HEK293 (cell line): ENCODE results near the gene GOLGA5.

Source experiments
- CTCF ChIA-PET: fragments of 350-600 bp; formaldehyde crosslinking; extraction: SDS; loops from one replicate; lab custom pipeline; 2021; ENCODE audit warnings: antibody characterized with exemption; lab: Yijun Ruan, JAX
- POLR2A ChIA-PET: fragments of 300-600 bp; formaldehyde crosslinking; extraction: SDS; loops from one replicate; lab custom pipeline; 2020; ENCODE audit warnings: antibody characterized with exemption, inconsistent platforms; lab: Yijun Ruan, JAX
- H3K27ac ChIP-seq: fragments of 200-500 bp; sonication (Bioruptor generic); 2 replicates; pipeline ENCODE4 v1.5.1; 2014; ENCODE audit warnings: low read depth, low read length, control low read depth, inconsistent platforms; ENCODE audit errors: extremely low read depth
- H3K36me3 ChIP-seq, 2 experiments: fragments of 200-500 bp in 1 of 2; sonication (Bioruptor generic) in 1 of 2; 1 replicate in 1 of 2; 2 replicates in 1 of 2; pipeline ENCODE4 v1.5.1; 2014 to 2017; ENCODE audit warnings: inconsistent platforms in 2 of 2, low read length in 2 of 2; ENCODE audit not compliant: control insufficient read depth in 2 of 2, insufficient read depth in 1 of 2
- H3K4me1 ChIP-seq: fragments of 200-500 bp; sonication (Bioruptor generic); 2 replicates; pipeline ENCODE4 v1.5.1; 2014; ENCODE audit warnings: mild to moderate bottlenecking, low read length, inconsistent platforms; ENCODE audit not compliant: control insufficient read depth, insufficient read depth
- H3K4me3 ChIP-seq: 2 replicates; pipeline ENCODE4 v1.5.1; 2011; ENCODE audit warnings: low read depth, mild to moderate bottlenecking, control low read depth, low read length, moderate library complexity
- H3K9me3 ChIP-seq: fragments of 200-500 bp; sonication (Bioruptor generic); 2 replicates; pipeline ENCODE4 v1.5.1; 2014; ENCODE audit warnings: low read depth, low read length, inconsistent platforms; ENCODE audit not compliant: control insufficient read depth, insufficient read depth
- AEBP2 ChIP-seq: fragments of 450-650 bp; formaldehyde crosslinking; IDR thresholded peaks from 2 replicates; pipeline ENCODE4 v1.5.1; 2016; ENCODE audit warnings: missing biosample characterization, missing genetic modification characterization, borderline replicate concordance
- BCL11A ChIP-seq: fragments of 450-650 bp; formaldehyde crosslinking; IDR thresholded peaks from 2 replicates; pipeline ENCODE4 v1.5.1; 2016; ENCODE audit warnings: low read depth, missing biosample characterization, missing genetic modification characterization
- GLIS1 ChIP-seq: fragments of 450-650 bp; formaldehyde crosslinking; IDR thresholded peaks from 2 replicates; pipeline ENCODE4 v1.5.1; 2016; ENCODE audit warnings: missing biosample characterization, missing genetic modification characterization
- MZF1 ChIP-seq: fragments of 450-650 bp; formaldehyde crosslinking; IDR thresholded peaks from 2 replicates; pipeline ENCODE4 v1.5.1; 2017; ENCODE audit warnings: missing biosample characterization, missing genetic modification characterization, borderline replicate concordance
- RBAK ChIP-seq: fragments of 450-650 bp; formaldehyde crosslinking; IDR thresholded peaks from 2 replicates; pipeline ENCODE4 v1.5.1; 2016; ENCODE audit warnings: missing biosample characterization, missing genetic modification characterization
- SP3 ChIP-seq: fragments of 450-650 bp; formaldehyde crosslinking; IDR thresholded peaks from 2 replicates; pipeline ENCODE4 v1.5.1; 2016; ENCODE audit warnings: missing biosample characterization, missing genetic modification characterization
- YY2 ChIP-seq: fragments of 450-650 bp; formaldehyde crosslinking; IDR thresholded peaks from 2 replicates; pipeline ENCODE4 v1.5.1; 2016; ENCODE audit warnings: missing biosample characterization, missing genetic modification characterization
- ZNF133 ChIP-seq: fragments of 450-650 bp; formaldehyde crosslinking; IDR thresholded peaks from 2 replicates; pipeline ENCODE4 v1.5.1; 2016; ENCODE audit warnings: missing biosample characterization, missing genetic modification characterization
- ZNF211 ChIP-seq: fragments of 450-650 bp; formaldehyde crosslinking; IDR thresholded peaks from 2 replicates; pipeline ENCODE4 v1.5.1; 2016; ENCODE audit warnings: low read depth, missing biosample characterization, missing genetic modification characterization
- ZNF26 ChIP-seq: fragments of 450-650 bp; formaldehyde crosslinking; IDR thresholded peaks from 2 replicates; pipeline ENCODE4 v1.5.1; 2016; ENCODE audit warnings: missing biosample characterization, missing genetic modification characterization
- ZNF391 ChIP-seq: fragments of 450-650 bp; formaldehyde crosslinking; IDR thresholded peaks from 2 replicates; pipeline ENCODE4 v1.5.1; 2016; ENCODE audit warnings: low read depth, missing biosample characterization, missing genetic modification characterization, borderline replicate concordance
- ZNF48 ChIP-seq: fragments of 450-650 bp; formaldehyde crosslinking; IDR thresholded peaks from 2 replicates; pipeline ENCODE4 v1.5.1; 2016; ENCODE audit warnings: missing biosample characterization, missing genetic modification characterization
- ZNF530 ChIP-seq: fragments of 450-650 bp; formaldehyde crosslinking; IDR thresholded peaks from 2 replicates; pipeline ENCODE4 v1.5.1; 2016; ENCODE audit warnings: low read depth, missing biosample characterization, missing genetic modification characterization
- ZNF558 ChIP-seq: fragments of 450-650 bp; formaldehyde crosslinking; IDR thresholded peaks from 2 replicates; pipeline ENCODE4 v1.5.1; 2016; ENCODE audit warnings: missing biosample characterization, missing genetic modification characterization
- ZNF561 ChIP-seq: fragments of 450-650 bp; IDR thresholded peaks from 2 replicates; pipeline ENCODE4 v1.5.1; 2018; ENCODE audit warnings: missing biosample characterization, missing genetic modification characterization, borderline replicate concordance
- ZNF654 ChIP-seq: fragments of 450-650 bp; formaldehyde crosslinking; IDR thresholded peaks from 2 replicates; pipeline ENCODE4 v1.5.1; 2016; ENCODE audit warnings: low read depth, missing biosample characterization, missing genetic modification characterization
- ZNF747 ChIP-seq: fragments of 450-650 bp; formaldehyde crosslinking; IDR thresholded peaks from 2 replicates; pipeline ENCODE4 v1.5.1; 2016; ENCODE audit warnings: missing biosample characterization, missing genetic modification characterization
- ZNF776 ChIP-seq: fragments of 450-650 bp; formaldehyde crosslinking; IDR thresholded peaks from 2 replicates; pipeline ENCODE4 v1.5.0; 2017; ENCODE audit warnings: missing biosample characterization, missing genetic modification characterization, borderline replicate concordance
- ZNF792 ChIP-seq: fragments of 450-650 bp; formaldehyde crosslinking; IDR thresholded peaks from 2 replicates; pipeline ENCODE4 v1.5.1; 2016; ENCODE audit warnings: missing biosample characterization, missing genetic modification characterization
- ZSCAN23 ChIP-seq: fragments of 450-650 bp; formaldehyde crosslinking; IDR thresholded peaks from 2 replicates; pipeline ENCODE4 v1.5.1; 2016; ENCODE audit warnings: missing biosample characterization, missing genetic modification characterization
- ZSCAN4 ChIP-seq: fragments of 450-650 bp; formaldehyde crosslinking; IDR thresholded peaks from 2 replicates; pipeline ENCODE4 v1.5.1; 2017; ENCODE audit warnings: missing biosample characterization, missing genetic modification characterization
- TF ChIP-seq, protein P1 (sequence below): fragments of 450-650 bp; formaldehyde crosslinking; IDR thresholded peaks from 2 replicates; pipeline ENCODE4 v1.5.1; 2016; ENCODE audit warnings: missing biosample characterization, missing genetic modification characterization
- TF ChIP-seq, protein P2 (sequence below): fragments of 450-650 bp; formaldehyde crosslinking; IDR thresholded peaks from 2 replicates; pipeline ENCODE4 v1.5.1; 2017; ENCODE audit warnings: missing biosample characterization, missing genetic modification characterization

GOLGA5 gene

GRCh38 chr14:92880851-92881250 is 86.7 kb downstream of the GOLGA5 start:
- H3K4me3 ChIP-seq: no peak overlapping the region
- no peak overlapping the region for H3K27ac ChIP-seq
- no peak for TF ChIP-seq ZNF530 (tag by site-specific recombination)
- TF ChIP-seq, protein P1, sequence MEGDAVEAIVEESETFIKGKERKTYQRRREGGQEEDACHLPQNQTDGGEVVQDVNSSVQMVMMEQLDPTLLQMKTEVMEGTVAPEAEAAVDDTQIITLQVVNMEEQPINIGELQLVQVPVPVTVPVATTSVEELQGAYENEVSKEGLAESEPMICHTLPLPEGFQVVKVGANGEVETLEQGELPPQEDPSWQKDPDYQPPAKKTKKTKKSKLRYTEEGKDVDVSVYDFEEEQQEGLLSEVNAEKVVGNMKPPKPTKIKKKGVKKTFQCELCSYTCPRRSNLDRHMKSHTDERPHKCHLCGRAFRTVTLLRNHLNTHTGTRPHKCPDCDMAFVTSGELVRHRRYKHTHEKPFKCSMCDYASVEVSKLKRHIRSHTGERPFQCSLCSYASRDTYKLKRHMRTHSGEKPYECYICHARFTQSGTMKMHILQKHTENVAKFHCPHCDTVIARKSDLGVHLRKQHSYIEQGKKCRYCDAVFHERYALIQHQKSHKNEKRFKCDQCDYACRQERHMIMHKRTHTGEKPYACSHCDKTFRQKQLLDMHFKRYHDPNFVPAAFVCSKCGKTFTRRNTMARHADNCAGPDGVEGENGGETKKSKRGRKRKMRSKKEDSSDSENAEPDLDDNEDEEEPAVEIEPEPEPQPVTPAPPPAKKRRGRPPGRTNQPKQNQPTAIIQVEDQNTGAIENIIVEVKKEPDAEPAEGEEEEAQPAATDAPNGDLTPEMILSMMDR (tag by site-specific recombination): peak; percentile 31; the same call in 1 of the 2 replicates
- peak; percentile 38 for TF ChIP-seq ZNF654 (tag by site-specific recombination)
- ChIA-PET POLR2A (no interaction called here), CTCF (interaction anchor here (0.6 to 1.2 kb wide), 6 partner anchors 11 to 326 kb away, joined by 3 to 5 read pairs (median 4); partner anchors contain the start of genes GON7 and UBR7)
- no peaks in the 10 kb centered on the region for H3K36me3 ChIP-seq
- H3K9me3 ChIP-seq: no peaks in the 10 kb centered on the region
- H3K4me1 ChIP-seq: no peaks in the 10 kb centered on the region

DNA sequence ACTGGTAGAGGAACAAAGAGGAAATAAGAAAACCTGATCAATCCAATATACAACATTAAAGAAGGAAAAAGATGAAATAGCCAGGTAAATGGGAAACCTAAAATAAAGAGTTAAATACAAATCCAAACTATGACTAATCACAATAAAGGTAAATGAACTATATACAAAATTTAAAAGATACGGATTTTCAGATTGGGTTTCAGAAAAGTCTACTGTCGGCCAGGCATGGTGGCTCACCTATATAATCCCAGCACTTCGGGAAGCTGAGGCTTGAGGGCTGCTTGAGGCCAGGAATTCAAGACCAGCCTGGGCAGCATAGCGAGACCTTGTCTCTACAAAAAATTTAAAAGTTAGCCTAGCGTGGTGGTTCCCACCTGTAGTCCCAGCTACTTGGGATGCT is 89.0 kb downstream of the GOLGA5 start:
- Histone ChIP-seq H3K4me3 (no peak overlapping the region), H3K4me1 (no peaks in the 10 kb centered on the region), H3K36me3 (no peaks in the 10 kb centered on the region), H3K27ac (no peak overlapping the region), H3K9me3 (no peaks in the 10 kb centered on the region)
- POLR2A ChIA-PET: interaction anchor here (0.6 kb wide), 1 partner anchor 19 kb away, joined by 4 read pairs; no protein-coding TSS in a partner anchor
- CTCF ChIA-PET: interaction anchor here (1.1 kb wide), 2 partner anchors 10 to 192 kb away, joined by 3 read pairs; no protein-coding TSS in a partner anchor
- TF ChIP-seq ZNF48 (tag by site-specific recombination): no peak
- no peak for TF ChIP-seq ZNF776 (tag by site-specific recombination)
- TF ChIP-seq ZNF561 (tag by site-specific recombination): no peak
- TF ChIP-seq ZNF558 (tag by site-specific recombination): no peak
- TF ChIP-seq ZSCAN4: no peak
- TF ChIP-seq ZNF26: no peak

GRCh38 chr14:92884410-92884809 is 90.3 kb downstream of the GOLGA5 start:
- Histone ChIP-seq H3K4me3 (no peak overlapping the region), H3K9me3 (no peaks in the 10 kb centered on the region), H3K36me3 (no peaks in the 10 kb centered on the region), H3K4me1 (no peaks in the 10 kb centered on the region), H3K27ac (no peak overlapping the region)
- TF ChIP-seq ZNF133 (tag by site-specific recombination) (no peak), SP3 (no peak), ZNF747 (no peak), GLIS1 (no peak), BCL11A (tag by site-specific recombination) (no peak), ZNF211 (tag by site-specific recombination) (no peak), ZNF391 (tag by site-specific recombination) (no peak), MZF1 (tag by site-specific recombination) (no peak), ZSCAN23 (tag by site-specific recombination) (no peak), RBAK (tag by site-specific recombination) (no peak), ZNF792 (tag by site-specific recombination) (no peak), YY2 (no peak), AEBP2 (no peak)
- TF ChIP-seq, protein P2, sequence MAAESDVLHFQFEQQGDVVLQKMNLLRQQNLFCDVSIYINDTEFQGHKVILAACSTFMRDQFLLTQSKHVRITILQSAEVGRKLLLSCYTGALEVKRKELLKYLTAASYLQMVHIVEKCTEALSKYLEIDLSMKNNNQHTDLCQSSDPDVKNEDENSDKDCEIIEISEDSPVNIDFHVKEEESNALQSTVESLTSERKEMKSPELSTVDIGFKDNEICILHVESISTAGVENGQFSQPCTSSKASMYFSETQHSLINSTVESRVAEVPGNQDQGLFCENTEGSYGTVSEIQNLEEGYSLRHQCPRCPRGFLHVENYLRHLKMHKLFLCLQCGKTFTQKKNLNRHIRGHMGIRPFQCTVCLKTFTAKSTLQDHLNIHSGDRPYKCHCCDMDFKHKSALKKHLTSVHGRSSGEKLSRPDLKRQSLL (tag by site-specific recombination): no peak
- POLR2A ChIA-PET: no interaction called here
- CTCF ChIA-PET: no interaction called here
